Activated naive CD8-positive, alpha-beta T cell treated with anti-CD3 and anti-CD28 coated beads for 36 hours (primary cell): ENCODE results near the gene MASTL. TPM values are rescaled to one million over a fixed set of nuclear protein-coding genes. Genes with fewer than 3 reads are reported as not detected.
"Not testable (repeated sequence)": the region's sequence is repeated elsewhere in the genome, so short reads cannot be mapped to it uniquely, and the experiment has no call there.

Experiments
- DNase-seq: peaks from one replicate; pipeline ENCODE4 v3.0.0; 2021
- H3K27ac Mint-ChIP-seq: one replicate; pipeline ENCODE4 v1.8.0; 2022; ENCODE audit warnings: mild to moderate bottlenecking, moderate library complexity, mixed read lengths
- H3K27me3 Mint-ChIP-seq: one replicate; pipeline ENCODE4 v1.8.0; 2022; ENCODE audit warnings: mild to moderate bottlenecking, mixed read lengths
- H3K36me3 Mint-ChIP-seq: one replicate; pipeline ENCODE4 v1.8.0; 2021; ENCODE audit warnings: mild to moderate bottlenecking, mixed read lengths
- H3K4me1 Mint-ChIP-seq: one replicate; pipeline ENCODE4 v1.8.0; 2021; ENCODE audit warnings: mixed read lengths
- H3K4me3 Mint-ChIP-seq: one replicate; pipeline ENCODE4 v1.8.0; 2022; ENCODE audit warnings: mild to moderate bottlenecking, moderate library complexity, mixed read lengths
- H3K9me3 Mint-ChIP-seq: one replicate; pipeline ENCODE4 v1.8.0; 2022; ENCODE audit warnings: mixed read lengths
- total RNA-seq, 2 experiments: library from RNA; stranded (reverse); gene quantifications; one replicate each; pipeline ENCODE4 v1.2.3, GENCODE V29; 2021

The MASTL gene
- 10 to 100 TPM; 33.6 to 34.2 TPM for total RNA-seq

DNA sequence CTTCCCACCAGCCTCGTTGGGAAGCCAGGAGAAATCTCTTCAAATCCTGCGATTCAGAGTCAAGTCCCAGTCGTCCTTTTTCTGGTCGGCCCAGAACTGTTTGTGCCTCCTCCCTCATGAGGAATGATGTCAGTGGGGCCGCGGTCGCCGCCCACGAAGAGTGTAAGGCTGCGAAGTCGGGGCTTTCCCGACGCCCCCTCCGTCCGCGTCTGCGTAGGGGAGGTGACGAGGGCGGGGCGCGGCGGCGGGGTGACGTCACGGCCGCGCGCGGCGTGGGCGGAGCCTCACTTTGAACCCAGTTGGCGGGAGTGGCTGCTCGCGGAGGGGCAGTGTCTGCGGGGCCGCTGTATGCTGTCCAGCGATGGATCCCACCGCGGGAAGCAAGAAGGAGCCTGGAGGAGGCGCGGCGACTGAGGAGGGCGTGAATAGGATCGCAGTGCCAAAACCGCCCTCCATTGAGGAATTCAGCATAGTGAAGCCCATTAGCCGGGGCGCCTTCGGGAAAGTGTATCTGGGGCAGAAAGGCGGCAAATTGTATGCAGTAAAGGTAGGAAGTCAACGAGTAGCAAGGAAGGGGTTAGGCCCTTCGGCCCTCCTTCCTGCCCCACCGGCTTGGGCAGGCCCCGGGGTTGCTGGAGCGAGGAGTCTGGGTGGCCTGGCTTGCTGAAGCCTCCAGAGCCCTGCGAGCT is at the start of gene MASTL:
Gene MASTL, plus strand, starts transcription at position 287 of the 689 bp plus-strand sequence. Its CDS starts 75 bp downstream, at position 362.
- Mint-ChIP-seq H3K36me3 (peaks cover 67% of the 10 kb centered on the region), H3K27me3 (peaks cover 4% of the 10 kb centered on the region), H3K4me1 (peaks cover 35% of the 10 kb centered on the region)

DNA sequence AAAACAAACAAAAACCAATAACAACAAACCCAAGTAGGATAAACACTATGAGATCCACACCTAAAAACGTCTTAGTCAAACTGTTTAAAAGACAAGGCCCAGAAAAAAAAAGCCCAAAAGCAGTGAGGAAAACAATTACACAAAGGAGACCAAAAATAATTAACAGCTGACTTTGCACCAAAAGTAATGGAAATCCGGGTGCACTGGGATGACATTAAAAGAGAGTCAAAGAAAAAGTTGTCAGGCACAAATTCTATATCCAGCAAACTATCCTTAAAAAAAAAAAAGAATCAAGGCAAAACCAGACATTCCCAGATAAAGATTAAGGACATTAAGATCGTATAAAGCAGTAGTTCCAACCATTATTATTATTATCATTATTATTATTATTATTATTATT is 47.0 kb upstream of the MASTL start:
- no peaks in the 10 kb centered on the region for H3K27me3 Mint-ChIP-seq
- no peak overlapping the region for H3K27ac Mint-ChIP-seq
- H3K4me1 Mint-ChIP-seq, result peaks cover 14% of the 10 kb centered on the region
- DNase-seq, result no peak
- H3K36me3 Mint-ChIP-seq, result peaks cover 58% of the 10 kb centered on the region
- peaks cover 5% of the 10 kb centered on the region for H3K9me3 Mint-ChIP-seq
- no peak overlapping the region for H3K4me3 Mint-ChIP-seq

More for the DNA sequence above, at the start of gene MASTL:
- peak within 1 kb of the TSS; percentile 98 for H3K4me3 Mint-ChIP-seq
- H3K27ac Mint-ChIP-seq, result peak within 1 kb of the TSS; percentile 100
- H3K9me3 Mint-ChIP-seq, result peaks cover 2% of the 10 kb centered on the region
- peak; percentile 95 for DNase-seq

DNA sequence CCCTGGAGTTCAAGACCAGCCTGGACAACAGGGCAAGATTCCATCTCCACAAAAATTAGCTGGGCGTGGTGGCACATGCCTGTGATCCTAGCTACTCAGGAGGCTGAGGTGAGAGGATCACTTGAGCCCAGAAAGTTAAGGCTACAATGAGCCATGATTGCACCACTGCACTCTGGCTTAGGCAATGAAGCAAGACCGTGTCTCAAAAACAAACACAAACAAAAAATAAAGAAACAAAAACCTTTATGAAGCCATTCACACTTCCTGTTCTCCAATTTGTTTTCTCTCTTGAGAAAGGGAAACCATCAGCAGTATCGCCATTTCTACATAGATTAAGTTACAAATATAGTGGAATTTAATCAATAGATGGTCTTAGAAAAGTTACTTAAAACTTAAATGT is 20.8 kb upstream of the MASTL start:
- Mint-ChIP-seq H3K9me3 (no peaks in the 10 kb centered on the region), H3K4me1 (peaks cover 7% of the 10 kb centered on the region), H3K36me3 (peaks cover 21% of the 10 kb centered on the region), H3K4me3 (no peak overlapping the region), H3K27ac (no peak overlapping the region), H3K27me3 (no peaks in the 10 kb centered on the region)
- DNase-seq, result no peak

DNA sequence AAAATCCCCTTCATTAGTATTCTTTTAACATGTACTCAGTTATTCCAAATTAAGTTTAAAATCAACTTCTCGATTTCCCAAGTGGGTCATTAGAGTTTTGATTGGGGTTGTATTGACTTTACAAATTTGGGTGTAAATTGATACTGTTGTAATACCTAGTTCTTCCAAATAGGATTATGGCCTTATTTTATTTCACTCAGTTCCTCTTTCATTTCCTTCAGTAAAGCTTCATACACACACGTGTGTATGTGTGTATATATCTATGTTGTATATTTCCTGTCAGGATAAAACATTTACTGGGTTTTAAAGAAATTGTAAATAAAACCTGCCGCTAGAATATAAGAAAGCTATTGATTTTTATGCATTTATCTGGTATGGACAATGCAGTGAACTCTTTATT is 16.9 kb upstream of the MASTL start:
- Mint-ChIP-seq H3K36me3 (peaks cover 20% of the 10 kb centered on the region), H3K4me3 (no peak overlapping the region), H3K9me3 (no peaks in the 10 kb centered on the region), H3K27ac (no peak overlapping the region), H3K27me3 (no peaks in the 10 kb centered on the region), H3K4me1 (no peaks in the 10 kb centered on the region)
- no peak for DNase-seq

DNA sequence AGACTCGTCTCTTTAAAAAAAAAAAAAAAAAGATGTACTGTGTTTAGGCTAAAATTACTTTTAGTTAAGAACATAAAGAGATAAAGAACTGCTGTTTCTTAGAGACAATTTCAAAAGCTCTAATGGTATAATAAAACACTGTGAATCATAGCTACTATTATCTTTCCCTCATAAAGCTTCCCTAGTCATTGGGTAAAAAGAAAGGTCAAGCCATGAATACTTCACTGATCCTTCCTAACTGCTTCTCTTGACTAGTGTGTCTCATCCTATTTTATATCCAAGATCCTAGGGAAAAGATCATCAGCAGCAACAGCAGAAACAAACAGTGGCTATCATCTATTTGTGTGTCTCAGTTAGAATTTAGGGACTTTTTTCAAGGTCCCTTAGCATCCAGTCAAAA is 11.5 kb upstream of the MASTL start:
- no peak for DNase-seq
- Mint-ChIP-seq H3K36me3 (peaks cover 33% of the 10 kb centered on the region), H3K4me1 (peaks cover 20% of the 10 kb centered on the region), H3K4me3 (no peak overlapping the region), H3K27me3 (no peaks in the 10 kb centered on the region), H3K9me3 (no peaks in the 10 kb centered on the region), H3K27ac (no peak overlapping the region)

DNA sequence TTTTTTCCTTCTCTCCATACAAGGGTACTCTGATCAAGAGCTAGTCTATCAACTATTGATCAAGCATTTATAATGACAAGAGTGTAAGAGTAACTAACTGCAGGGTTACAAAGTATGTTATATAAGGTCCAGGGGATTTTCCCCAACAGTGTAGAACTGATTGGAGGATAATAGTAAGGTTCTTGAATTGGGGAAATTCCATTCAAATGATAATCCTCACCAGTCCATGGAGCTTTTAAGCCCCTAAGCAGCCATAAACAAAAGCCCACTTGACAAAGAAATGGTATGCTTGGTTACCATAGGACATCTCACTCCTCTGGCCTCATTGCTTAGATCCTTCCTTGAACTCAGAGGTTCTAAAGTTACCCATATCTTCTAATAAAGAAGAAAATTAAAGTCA is 9.2 kb upstream of the MASTL start:
- no peaks in the 10 kb centered on the region for H3K27me3 Mint-ChIP-seq
- H3K4me3 Mint-ChIP-seq, result no peak overlapping the region
- no peak overlapping the region for H3K27ac Mint-ChIP-seq
- H3K36me3 Mint-ChIP-seq, result peaks cover 33% of the 10 kb centered on the region
- H3K4me1 Mint-ChIP-seq, result peaks cover 32% of the 10 kb centered on the region
- no peaks in the 10 kb centered on the region for H3K9me3 Mint-ChIP-seq
- no peak for DNase-seq

DNA sequence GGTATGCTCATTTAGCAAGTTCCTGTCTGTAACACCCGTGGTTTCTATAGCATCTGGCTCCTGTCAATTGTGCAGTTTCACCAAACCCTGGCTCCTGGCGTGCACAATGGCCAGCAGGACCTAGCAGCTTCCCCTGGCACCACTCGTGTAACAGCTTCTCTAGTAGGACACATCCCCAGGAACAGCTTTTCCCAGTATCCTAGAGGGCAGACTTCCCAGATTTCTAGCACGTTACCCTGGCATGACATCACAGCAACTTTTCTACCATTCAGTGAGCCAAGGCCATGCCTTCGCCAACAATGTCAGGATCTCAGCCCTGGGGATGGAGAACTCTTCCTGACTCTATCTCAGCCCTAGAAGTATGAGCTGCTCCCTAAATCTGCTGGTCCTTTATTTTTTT is 7.5 kb upstream of the MASTL start:
- H3K27ac Mint-ChIP-seq, result no peak overlapping the region
- DNase-seq, result no peak
- H3K9me3 Mint-ChIP-seq, result no peaks in the 10 kb centered on the region
- no peak overlapping the region for H3K4me3 Mint-ChIP-seq
- no peaks in the 10 kb centered on the region for H3K27me3 Mint-ChIP-seq
- peaks cover 45% of the 10 kb centered on the region for H3K4me1 Mint-ChIP-seq
- peaks cover 39% of the 10 kb centered on the region for H3K36me3 Mint-ChIP-seq

DNA sequence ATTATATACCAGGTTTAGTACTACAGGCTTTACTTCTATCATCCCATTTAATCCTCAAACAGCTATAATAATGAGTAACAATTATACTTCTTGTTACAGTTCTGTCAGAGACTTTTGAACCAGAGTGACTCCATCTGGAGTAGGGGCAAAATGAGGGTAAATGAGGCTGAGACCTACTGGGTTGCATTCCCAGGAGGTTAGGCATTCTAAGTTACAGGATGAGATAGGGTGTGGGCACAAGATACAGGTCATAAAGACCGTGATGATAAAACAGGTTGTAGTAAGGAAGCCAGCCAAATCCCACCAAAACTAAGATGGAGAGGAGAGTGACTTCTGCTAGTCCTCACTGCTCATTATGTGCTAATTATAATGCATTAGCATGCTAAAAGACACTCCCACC is 4.9 kb upstream of the MASTL start:
- H3K36me3 Mint-ChIP-seq, result peaks cover 46% of the 10 kb centered on the region
- H3K4me1 Mint-ChIP-seq, result peaks cover 48% of the 10 kb centered on the region
- DNase-seq, result no peak
- peak overlapping the region; percentile 22 for H3K4me3 Mint-ChIP-seq
- peaks cover 2% of the 10 kb centered on the region for H3K27me3 Mint-ChIP-seq
- no peaks in the 10 kb centered on the region for H3K9me3 Mint-ChIP-seq
- H3K27ac Mint-ChIP-seq, result peak overlapping the region; percentile 68

DNA sequence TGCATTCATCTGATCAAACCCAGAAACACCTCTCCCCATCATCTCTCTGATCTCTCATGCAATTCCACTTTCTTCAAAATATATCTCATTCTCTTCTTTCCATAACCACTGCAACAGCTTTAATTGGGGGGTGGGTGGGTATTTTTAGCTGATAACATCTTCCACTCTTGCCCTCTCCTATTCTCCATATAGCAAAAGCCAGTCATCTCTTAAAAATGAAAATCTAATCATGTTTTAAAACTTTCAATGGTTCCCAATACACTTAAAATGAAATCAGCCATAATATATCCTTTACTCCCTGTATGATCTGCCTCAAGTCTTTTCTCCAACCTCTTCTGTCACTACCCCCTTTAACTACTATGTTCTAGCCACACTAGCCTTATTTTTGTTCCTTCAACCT is 2.5 kb upstream of the MASTL start:
- peaks cover 41% of the 10 kb centered on the region for H3K4me1 Mint-ChIP-seq
- peak overlapping the region; percentile 100 for H3K27ac Mint-ChIP-seq
- no peak for DNase-seq
- H3K36me3 Mint-ChIP-seq, result peaks cover 60% of the 10 kb centered on the region
- peaks cover 4% of the 10 kb centered on the region for H3K27me3 Mint-ChIP-seq
- peaks cover 2% of the 10 kb centered on the region for H3K9me3 Mint-ChIP-seq
- peak overlapping the region; percentile 98 for H3K4me3 Mint-ChIP-seq

DNA sequence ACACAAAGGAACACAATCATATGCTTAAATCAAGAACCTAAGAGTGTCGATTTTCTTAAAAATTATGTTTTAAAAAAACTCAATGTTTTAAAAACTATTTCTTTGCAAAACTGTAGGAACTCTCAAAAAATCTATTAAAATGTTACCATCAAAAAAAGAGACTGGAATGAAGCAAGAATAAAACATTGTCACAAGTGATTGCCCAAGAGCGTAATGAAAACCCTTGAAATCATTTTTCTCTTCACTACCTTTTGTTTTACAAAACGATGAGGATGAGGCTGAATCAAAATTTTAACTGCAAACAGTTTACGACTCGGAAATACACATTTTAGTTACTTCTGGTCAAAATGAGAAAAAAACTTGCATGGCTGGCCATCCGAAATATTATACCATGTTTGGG is 1.8 kb upstream of the MASTL start:
- peak overlapping the region; percentile 100 for H3K27ac Mint-ChIP-seq
- peaks cover 4% of the 10 kb centered on the region for H3K27me3 Mint-ChIP-seq
- peaks cover 63% of the 10 kb centered on the region for H3K36me3 Mint-ChIP-seq
- peak overlapping the region; percentile 98 for H3K4me3 Mint-ChIP-seq
- peaks cover 2% of the 10 kb centered on the region for H3K9me3 Mint-ChIP-seq
- no peak for DNase-seq
- peaks cover 44% of the 10 kb centered on the region for H3K4me1 Mint-ChIP-seq

DNA sequence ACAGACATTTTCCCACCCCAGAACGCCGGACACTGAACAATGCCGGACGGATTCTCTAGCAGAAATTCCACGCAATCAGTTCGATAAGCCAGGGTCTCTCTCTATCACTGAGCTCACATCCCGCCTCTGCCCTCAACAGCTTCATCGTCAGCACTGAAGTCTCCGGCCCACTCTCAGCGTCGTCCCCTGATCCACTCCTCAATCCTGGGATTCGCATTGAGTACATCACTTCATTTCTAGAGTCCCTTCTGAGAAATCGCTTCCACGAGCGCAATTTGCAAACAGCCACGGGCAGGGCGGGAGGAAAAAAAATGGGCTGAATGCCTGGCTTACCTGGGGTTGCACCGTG is 1.3 kb upstream of the MASTL start:
- Mint-ChIP-seq H3K9me3 (peaks cover 2% of the 10 kb centered on the region), H3K36me3 (peaks cover 66% of the 10 kb centered on the region), H3K27ac (peak overlapping the region; percentile 100), H3K4me1 (peaks cover 42% of the 10 kb centered on the region), H3K4me3 (peak overlapping the region; percentile 98), H3K27me3 (peaks cover 4% of the 10 kb centered on the region)
- no peak for DNase-seq

DNA sequence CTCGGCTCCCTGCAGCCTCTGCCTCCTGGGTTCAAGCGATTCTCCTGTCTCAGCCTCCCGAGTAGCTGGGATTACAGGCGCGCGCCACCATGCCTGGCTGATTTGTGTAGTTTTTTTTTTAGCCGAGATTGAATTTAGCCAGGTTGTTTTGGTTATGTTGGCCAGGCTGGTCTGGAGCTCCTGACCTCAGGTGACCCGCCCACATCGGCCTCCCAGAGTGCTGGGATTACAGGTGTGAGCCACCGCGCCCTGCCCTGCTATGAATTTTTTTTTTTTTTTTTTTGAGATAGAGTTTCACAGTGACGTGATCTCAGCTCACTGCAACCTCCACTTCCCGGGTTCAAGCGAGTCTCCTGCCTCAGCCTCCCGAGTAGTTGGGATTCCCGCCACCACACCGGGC is 1.4 kb downstream of the MASTL start:
- DNase-seq, H3K27me3 Mint-ChIP-seq, H3K9me3 Mint-ChIP-seq: not testable (repeated sequence)
- Mint-ChIP-seq H3K36me3 (peaks cover 64% of the 10 kb centered on the region), H3K4me3 (peak overlapping the region; percentile 98), H3K27ac (peak overlapping the region; percentile 100), H3K4me1 (peaks cover 26% of the 10 kb centered on the region)

DNA sequence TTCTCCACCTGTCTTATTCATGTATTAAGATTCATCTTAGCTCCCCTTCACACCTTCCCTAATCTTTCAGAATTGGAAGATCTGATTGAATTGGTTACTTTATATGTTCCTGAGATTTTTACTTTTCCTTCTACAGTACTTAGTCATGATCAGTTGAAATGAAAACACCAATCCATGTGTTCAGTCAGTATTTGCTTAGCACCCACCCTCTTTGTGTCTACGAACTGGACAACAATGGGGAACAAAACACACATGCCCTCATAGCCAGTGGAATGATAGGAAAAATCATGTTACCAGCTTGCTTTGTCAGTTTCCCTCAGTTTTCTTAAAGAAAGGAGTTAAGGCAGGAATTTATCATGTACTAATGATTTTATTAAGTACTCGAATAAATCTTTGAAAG is 2.0 kb downstream of the MASTL start:
- Mint-ChIP-seq H3K36me3 (peaks cover 66% of the 10 kb centered on the region), H3K9me3 (peaks cover 2% of the 10 kb centered on the region), H3K4me3 (peak overlapping the region; percentile 98), H3K27ac (peak overlapping the region; percentile 100), H3K27me3 (peaks cover 4% of the 10 kb centered on the region), H3K4me1 (peaks cover 24% of the 10 kb centered on the region)
- DNase-seq, result no peak

DNA sequence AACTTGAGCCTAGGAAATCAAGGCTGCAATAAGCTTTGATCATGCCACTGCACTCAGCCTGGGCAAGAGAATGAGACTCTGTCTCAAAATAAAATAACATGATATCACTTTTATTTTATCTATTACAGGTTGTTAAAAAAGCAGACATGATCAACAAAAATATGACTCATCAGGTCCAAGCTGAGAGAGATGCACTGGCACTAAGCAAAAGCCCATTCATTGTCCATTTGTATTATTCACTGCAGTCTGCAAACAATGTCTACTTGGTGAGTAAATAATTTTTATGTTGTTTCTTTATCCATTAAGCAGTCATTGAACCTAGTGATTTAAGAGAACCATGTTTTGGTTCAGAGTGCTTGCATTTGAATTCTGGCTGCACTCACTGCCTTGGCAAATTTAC is 3.3 kb downstream of the MASTL start:
- Mint-ChIP-seq H3K4me3 (no peak overlapping the region), H3K27ac (no peak overlapping the region), H3K4me1 (peaks cover 14% of the 10 kb centered on the region), H3K9me3 (peaks cover 2% of the 10 kb centered on the region), H3K36me3 (peaks cover 62% of the 10 kb centered on the region), H3K27me3 (peaks cover 4% of the 10 kb centered on the region)
- no peak for DNase-seq

DNA sequence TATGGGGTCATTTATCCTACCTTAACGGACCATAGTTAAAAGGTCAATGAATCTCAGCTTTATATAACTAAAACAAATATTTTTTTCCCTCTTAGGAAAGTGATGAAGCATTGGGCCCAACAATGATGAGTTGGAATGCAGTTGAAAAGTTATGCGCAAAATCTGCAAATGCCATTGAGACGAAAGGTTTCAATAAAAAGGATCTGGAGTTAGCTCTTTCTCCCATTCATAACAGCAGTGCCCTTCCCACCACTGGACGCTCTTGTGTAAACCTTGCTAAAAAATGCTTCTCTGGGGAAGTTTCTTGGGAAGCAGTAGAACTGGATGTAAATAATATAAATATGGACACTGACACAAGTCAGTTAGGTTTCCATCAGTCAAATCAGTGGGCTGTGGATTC is 14.7 kb downstream of the MASTL start:
- Mint-ChIP-seq H3K4me1 (peaks cover 16% of the 10 kb centered on the region), H3K9me3 (no peaks in the 10 kb centered on the region), H3K36me3 (peaks cover 38% of the 10 kb centered on the region), H3K27ac (peak overlapping the region; percentile 54), H3K4me3 (no peak overlapping the region), H3K27me3 (no peaks in the 10 kb centered on the region)
- DNase-seq, result no peak

DNA sequence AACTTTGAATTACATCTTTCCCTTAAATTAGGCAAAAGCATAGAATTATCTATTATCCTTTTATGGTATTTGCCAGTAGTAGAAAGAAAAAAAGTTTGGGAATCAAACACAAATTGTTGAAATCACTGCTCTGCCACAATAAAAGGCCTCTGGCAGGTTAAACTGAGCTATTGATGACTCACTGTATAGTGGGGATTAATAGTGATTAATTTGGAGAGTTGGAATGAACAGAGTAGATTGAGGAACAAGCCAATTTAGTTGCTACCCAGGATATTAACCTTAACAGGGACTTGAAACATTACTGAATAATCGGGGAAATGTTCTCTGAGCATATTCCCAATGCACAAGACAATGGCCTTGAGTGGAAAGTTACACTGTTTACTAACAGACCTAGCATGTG is 33.1 kb downstream of the MASTL start:
- no peaks in the 10 kb centered on the region for H3K9me3 Mint-ChIP-seq
- H3K27ac Mint-ChIP-seq, result no peak overlapping the region
- H3K27me3 Mint-ChIP-seq, result no peaks in the 10 kb centered on the region
- H3K4me3 Mint-ChIP-seq, result no peak overlapping the region
- peaks cover 28% of the 10 kb centered on the region for H3K36me3 Mint-ChIP-seq
- DNase-seq, result no peak
- H3K4me1 Mint-ChIP-seq, result no peaks in the 10 kb centered on the region
